Spleen (tissue), 11 donors: ENCODE measurements around the gene CDC34. TPM values are rescaled to one million over a fixed set of nuclear protein-coding genes. Genes with fewer than 3 reads are reported as not detected.

Experiments
- DNase-seq: peaks from one replicate; pipeline ENCODE4 v3.0.0-alpha.2; 2020
- H3K27ac ChIP-seq, 8 donors: fragments of 200-600 bp; sonication (generic) in 7 of 8; 1 replicate in 4 of 8; 2 replicates in 4 of 8; pipeline versions ENCODE4 v1.5.0 to v1.8.0; 2016 to 2021; ENCODE audit warnings: inconsistent platforms in 4 of 8, mild to moderate bottlenecking in 4 of 8, moderate library complexity in 1 of 8
- H3K27me3 ChIP-seq, 7 donors: fragments of 200-600 bp; sonication (generic) in 6 of 7; replicated peaks in 1 of 7; 1 replicate in 4 of 7; 2 replicates in 3 of 7; pipeline versions ENCODE4 v1.5.0 to v1.8.0; 2016 to 2021; ENCODE audit warnings: inconsistent platforms in 3 of 7, mild to moderate bottlenecking in 1 of 7
- H3K36me3 ChIP-seq, 6 donors: fragments of 200-600 bp; sonication (generic) in 5 of 6; 1 replicate in 4 of 6; 2 replicates in 2 of 6; pipeline versions ENCODE4 v1.5.0 to v1.8.0; 2016 to 2021; ENCODE audit warnings: inconsistent platforms in 2 of 6
- H3K4me1 ChIP-seq, 6 donors: fragments of 200-600 bp; sonication (generic) in 5 of 6; 1 replicate in 3 of 6; 2 replicates in 3 of 6; pipeline versions ENCODE4 v1.5.0 to v1.8.0; 2016 to 2021; ENCODE audit warnings: inconsistent platforms in 3 of 6
- H3K4me3 ChIP-seq, 8 donors: fragments of 200-600 bp; sonication (generic) in 7 of 8; 1 replicate in 4 of 8; 2 replicates in 4 of 8; pipeline versions ENCODE4 v1.5.0 to v1.8.0; 2016 to 2021; ENCODE audit warnings: inconsistent platforms in 4 of 8, mild to moderate bottlenecking in 4 of 8, moderate library complexity in 2 of 8
- H3K9me3 ChIP-seq, 8 donors: fragments of 200-600 bp; sonication (generic) in 7 of 8; 1 replicate in 4 of 8; 2 replicates in 4 of 8; pipeline versions ENCODE4 v1.5.0 to v1.8.0; 2016 to 2021; ENCODE audit warnings: inconsistent platforms in 4 of 8
- CTCF ChIP-seq, 11 experiments: fragments of 200-600 bp in 7 of 11; fragments of 450-650 bp in 4 of 11; sonication (generic) in 4 of 11; IDR thresholded peaks in 8 of 11; conservative IDR thresholded peaks in 3 of 11; 1 replicate in 7 of 11; 2 replicates in 4 of 11; pipeline versions ENCODE4 v1.4.0 to v1.8.0; 2016 to 2021; ENCODE audit warnings: antibody characterized with exemption in 11 of 11, inconsistent platforms in 4 of 11, mild to moderate bottlenecking in 1 of 11
- POLR2A ChIP-seq, 3 donors: fragments of 450-650 bp; IDR thresholded peaks; one replicate each; pipeline ENCODE4 v1.5.1; 2017; ENCODE audit warnings: antibody characterized with exemption in 3 of 3, mild to moderate bottlenecking in 1 of 3
- POLR2AphosphoS5 ChIP-seq, 3 donors: sonication (generic); formaldehyde crosslinking; IDR thresholded peaks; one replicate each; pipeline ENCODE4 v1.5.1; 2017; ENCODE audit warnings: antibody characterized with exemption in 3 of 3
- WGBS, 5 donors: extraction: QIAGEN DNeasy Blood & Tissue Kit in 3 of 5; methylation state at CpG; one replicate each; pipeline versions ENCODE4 v1.1.5 to v1.1.7; 2013 to 2018; 5-methylcytosine and 5-hydroxymethylcytosine counted together
- intact Hi-C: fragments of 100-400 bp; cut with DNase I; formaldehyde crosslinking; loops from one replicate; pipeline ENCODE4 v1.15.0; 2023; ENCODE audit warnings: low total_unique reads
- polyA plus RNA-seq, 3 donors: library from polyadenylated mRNA; stranded (reverse); fragments of 200-250 nt; gene quantifications; one replicate each; pipeline ENCODE4 v1.2.1, GENCODE V29; 2013
- total RNA-seq, 7 donors: library from RNA; depleted of rRNA in 3 of 7; stranded (reverse); fragments of >200 nt in 3 of 7; fragmentation: NEBNext Ultra II Directional in 4 of 7; extraction: Animal tissue kit (Norgen Biotek cat#: 25700) in 4 of 7; gene quantifications; one replicate each; pipeline versions ENCODE4 v1.1.0 to v1.2.1, GENCODE V29; 2016 to 2021
- donor health status: healthy with polysubstance abuse.
- donor health status: DM: no; HTN: no; CAD: no; lungs with moderate emphysema.
- donor health status: DM: no; HTN: no; CAD: no.
- donor health status: Bipolar disorder and iron deficiency.
- donor health status: healthy.
- donor health status: DM: no; HTN: no; CAD: no.
- donor health status: DM: yes; HTN: yes; CAD: no.

Gene CDC34
- total and polyA plus RNA-seq, 10 donors, result 35.9 to 83.9 (median 49.3) TPM

GRCh38 chr19:572743-573518, 41.4 kb downstream of the CDC34 start:
- intact Hi-C loops, result loop anchor here (5.0 kb wide), 1 partner anchor 41 kb away; the partner anchor contains the start of gene CDC34
- peaks cover 0 to 19% (median 5%) of the 10 kb centered on the region in 6 donors for H3K36me3 ChIP-seq
- DNase-seq, result peak; percentile 91
- H3K9me3 ChIP-seq, result no peaks in the 10 kb centered on the region
- peak overlapping the region; percentile 81 to 97 (median 90) for H3K27ac ChIP-seq
- TF ChIP-seq POLR2A (IDR thresholded peaks at IDR 0.05) (no peak), CTCF (IDR thresholded peaks at IDR 0.05 in 8 of 11, conservative IDR thresholded peaks at IDR 0.05 in 3 of 11) (no peak), POLR2AphosphoS5 (IDR thresholded peaks at IDR 0.05) (no peak)
- H3K27me3 ChIP-seq, result no peaks in the 10 kb centered on the region
- H3K4me3 ChIP-seq, result peak overlapping the region; percentile 81 to 98 (median 86)
- 0 to 1% (median 1%) methylated on average over 12 to 55 of the region's 55 CpGs for WGBS, 5 donors
- peaks cover 30 to 70% (median 57%) of the 10 kb centered on the region in 6 donors for H3K4me1 ChIP-seq

- H3K27me3 ChIP-seq, result no peaks in the 10 kb centered on the region
- H3K27ac ChIP-seq, result peak overlapping the region in 5 of 8 donors; percentile 90 to 97 (median 92)
- TF ChIP-seq CTCF (IDR thresholded peaks at IDR 0.05 in 8 of 11, conservative IDR thresholded peaks at IDR 0.05 in 3 of 11) (no peak), POLR2AphosphoS5 (IDR thresholded peaks at IDR 0.05) (no peak), POLR2A (IDR thresholded peaks at IDR 0.05) (no peak)
- intact Hi-C loops, result loop anchor here (5.0 kb wide), 1 partner anchor 41 kb away; the partner anchor contains the start of gene CDC34
- H3K9me3 ChIP-seq, result no peaks in the 10 kb centered on the region
- peak overlapping the region; percentile 81 to 98 (median 86) for H3K4me3 ChIP-seq
- H3K4me1 ChIP-seq, result peaks cover 30 to 75% (median 59%) of the 10 kb centered on the region in 6 donors
- DNase-seq, result no peak
- H3K36me3 ChIP-seq, result peaks cover 0 to 25% (median 10%) of the 10 kb centered on the region in 6 donors
- WGBS, 5 donors, result 1 to 4% (median 2%) methylated on average over 13 to 15 of the region's 15 CpGs
Observed at GRCh38 chr19:573519-573825, 41.9 kb downstream of the CDC34 start.

GRCh38 chr19:574658-575526, 43.3 kb downstream of the CDC34 start:
- WGBS, 5 donors, result 50 to 63% (median 59%) methylated on average over 23 to 32 of the region's 32 CpGs
- no peak for DNase-seq

More at GRCh38 chr19:574658-575526, 43.3 kb downstream of the CDC34 start:
- Histone ChIP-seq H3K36me3 (peaks cover 0 to 37% (median 19%) of the 10 kb centered on the region in 6 donors), H3K4me1 (peaks cover 30 to 86% (median 59%) of the 10 kb centered on the region in 6 donors), H3K27ac (peak overlapping the region in 5 of 8 donors; percentile 4 to 97 (median 9)), H3K27me3 (no peaks in the 10 kb centered on the region), H3K9me3 (no peaks in the 10 kb centered on the region), H3K4me3 (peak overlapping the region in 4 of 8 donors; percentile 10 to 92 (median 46))
- intact Hi-C loops, result loop anchor here (5.0 kb wide), 1 partner anchor 43 kb away; the partner anchor contains the start of gene CDC34
- TF ChIP-seq CTCF (IDR thresholded peaks at IDR 0.05 in 8 of 11, conservative IDR thresholded peaks at IDR 0.05 in 3 of 11) (no peak), POLR2AphosphoS5 (IDR thresholded peaks at IDR 0.05) (peak in 1 of 3 donors; percentile 43)
